ENCODE results near the gene ZBTB20. TPM values are rescaled to one million over a fixed set of nuclear protein-coding genes. Genes with fewer than 3 reads are reported as not detected.

Gene ZBTB20
- total RNA-seq, 4 donors from 2014 or later, result 4.1 to 41.8 (median 11.6) TPM

- DNase-seq, result no peak
- intact Hi-C loops (cut with DNase I), result no loop called here
- WGBS, 2 donors, result 62 to 63% methylated on average over 3 of the region's 3 CpGs
- Histone ChIP-seq H3K4me3 (no peak overlapping the region), H3K27ac (no peak overlapping the region), H3K4me1 (no peaks in the 10 kb centered on the region), H3K9me3 (peaks cover 0 to 23% (median 8%) of the 10 kb centered on the region in 3 donors), H3K27me3 (no peaks in the 10 kb centered on the region), H3K36me3 (peaks cover 0 to 18% (median 0%) of the 10 kb centered on the region in 3 donors)
- TF ChIP-seq POLR2A (IDR thresholded peaks at IDR 0.05), result no peak
Observed at GRCh38 chr3:114953215-114953799, 193.8 kb downstream of the ZBTB20 start.

GRCh38 chr3:114942773-114943172 lies 204.3 kb downstream of the ZBTB20 start:
- H3K4me1 ChIP-seq, result no peaks in the 10 kb centered on the region
- no peaks in the 10 kb centered on the region for H3K27me3 ChIP-seq
- H3K9me3 ChIP-seq, result no peaks in the 10 kb centered on the region
- intact Hi-C loops (cut with DNase I), result no loop called here
- no peak for TF ChIP-seq CTCF (IDR thresholded peaks at IDR 0.05)
- no peak for TF ChIP-seq POLR2A (IDR thresholded peaks at IDR 0.05)
- no peak overlapping the region for H3K27ac ChIP-seq
- no peak overlapping the region for H3K4me3 ChIP-seq
- WGBS, 2 donors, result 91% methylated on average over 2 of the region's 2 CpGs
- no peak for DNase-seq
- H3K36me3 ChIP-seq, result no peaks in the 10 kb centered on the region

GRCh38 chr3:114941626-114942309 lies 205.3 kb downstream of the ZBTB20 start:
- DNase-seq, result no peak
- Histone ChIP-seq H3K27me3 (no peaks in the 10 kb centered on the region), H3K36me3 (no peaks in the 10 kb centered on the region), H3K4me1 (no peaks in the 10 kb centered on the region), H3K27ac (no peak overlapping the region), H3K9me3 (no peaks in the 10 kb centered on the region), H3K4me3 (no peak overlapping the region)
- 85 to 88% methylated on average over 3 of the region's 3 CpGs for WGBS, 2 donors
- TF ChIP-seq CTCF (IDR thresholded peaks at IDR 0.05) (no peak), POLR2A (IDR thresholded peaks at IDR 0.05) (no peak)
- intact Hi-C loops (cut with DNase I), result no loop called here

GRCh38 chr3:114939920-114940319 lies 207.2 kb downstream of the ZBTB20 start:
- Histone ChIP-seq H3K27ac (no peak overlapping the region), H3K27me3 (no peaks in the 10 kb centered on the region), H3K9me3 (no peaks in the 10 kb centered on the region), H3K4me3 (no peak overlapping the region), H3K36me3 (no peaks in the 10 kb centered on the region), H3K4me1 (no peaks in the 10 kb centered on the region)
- TF ChIP-seq CTCF (IDR thresholded peaks at IDR 0.05) (no peak), POLR2A (IDR thresholded peaks at IDR 0.05) (no peak)
- no peak for DNase-seq
- intact Hi-C loops (cut with DNase I), result no loop called here

- intact Hi-C loops (cut with DNase I), result no loop called here
- peaks cover 0 to 4% (median 0%) of the 10 kb centered on the region in 3 donors for H3K36me3 ChIP-seq
- H3K9me3 ChIP-seq, result no peaks in the 10 kb centered on the region
- no peak overlapping the region for H3K4me3 ChIP-seq
- TF ChIP-seq CTCF (IDR thresholded peaks at IDR 0.05) (no peak), POLR2A (IDR thresholded peaks at IDR 0.05) (no peak)
- no peak for DNase-seq
- 43 to 71% methylated on average over 1 of the region's 1 CpG for WGBS, 2 donors
- H3K27ac ChIP-seq, result no peak overlapping the region
- no peaks in the 10 kb centered on the region for H3K27me3 ChIP-seq
- no peaks in the 10 kb centered on the region for H3K4me1 ChIP-seq
Observed at GRCh38 chr3:114933407-114933806, 213.7 kb downstream of the ZBTB20 start.
